Heart right ventricle (tissue), 16 donors: ENCODE results near the gene RAMP1. TPM values are rescaled to one million over a fixed set of nuclear protein-coding genes. Genes with fewer than 3 reads are reported as not detected.
"Not testable (repeated sequence)": the region's sequence is repeated elsewhere in the genome, so short reads cannot be mapped to it uniquely, and the experiment has no call there.

ENCODE experiments used
- ATAC-seq, 8 donors: fragments of 200-7000 bp; cut with Tn5 transposase; one replicate each; pipeline ENCODE4 v1.9.1; 2020; ENCODE audit warnings: mild to moderate bottlenecking in 8 of 8, moderate library complexity in 8 of 8, moderate number of reproducible peaks in 1 of 8
- DNase-seq, 2 donors: peaks; one replicate each; pipeline ENCODE4 v3.0.0-alpha.2; 2020
- H3K27ac ChIP-seq, 10 donors: fragments of 200-600 bp; sonication (generic) in 2 of 10; one replicate each; pipeline versions ENCODE4 v1.5.0 to v1.8.0; 2020 to 2022; ENCODE audit warnings: mild to moderate bottlenecking in 3 of 10
- H3K27me3 ChIP-seq, 7 donors: fragments of 200-600 bp; one replicate each; pipeline ENCODE4 v1.8.0; 2021 to 2022; ENCODE audit warnings: mild to moderate bottlenecking in 2 of 7
- H3K36me3 ChIP-seq, 9 donors: fragments of 200-600 bp; sonication (generic) in 1 of 9; one replicate each; pipeline versions ENCODE4 v1.5.0 to v1.8.0; 2020 to 2022; ENCODE audit warnings: mild to moderate bottlenecking in 2 of 9
- H3K4me1 ChIP-seq, 9 donors: fragments of 200-600 bp; sonication (generic) in 1 of 9; one replicate each; pipeline versions ENCODE4 v1.5.0 to v1.8.0; 2020 to 2022; ENCODE audit warnings: mild to moderate bottlenecking in 4 of 9
- H3K4me3 ChIP-seq, 10 donors: fragments of 200-600 bp; sonication (generic) in 2 of 10; one replicate each; pipeline versions ENCODE4 v1.5.0 to v1.8.0; 2020 to 2022; ENCODE audit warnings: mild to moderate bottlenecking in 7 of 10, moderate library complexity in 2 of 10
- H3K9me3 ChIP-seq, 11 donors: fragments of 200-600 bp in 10 of 11; sonication (generic) in 2 of 11; one replicate each; pipeline versions ENCODE4 v1.5.0 to v1.8.0; 2013 to 2022; ENCODE audit warnings: mild to moderate bottlenecking in 2 of 11, control low read depth in 1 of 11, moderate library complexity in 1 of 11
- CTCF ChIP-seq, 9 donors: fragments of 200-600 bp; sonication (generic) in 2 of 9; IDR thresholded peaks; one replicate each; pipeline versions ENCODE4 v1.5.0 to v1.8.0; 2021 to 2022; ENCODE audit warnings: antibody characterized with exemption in 9 of 9, mild to moderate bottlenecking in 5 of 9, moderate library complexity in 1 of 9
- WGBS, 2 donors: extraction: QIAGEN DNeasy Blood & Tissue Kit; methylation state at CpG; one replicate each; pipeline ENCODE4 v1.1.7; 2013; ENCODE audit warnings: inconsistent platforms in 1 of 2; 5-methylcytosine and 5-hydroxymethylcytosine counted together
- intact Hi-C, 10 donors: fragments of 100-400 bp; cut with DNase I; formaldehyde crosslinking; loops; one replicate each; pipeline versions ENCODE4 v1.11.1 to v1.14.2; 2022
- polyA plus RNA-seq, 2 donors: library from polyadenylated mRNA; stranded (reverse); fragments of 200-250 nt; gene quantifications; one replicate each; pipeline ENCODE4 v1.2.3, GENCODE V29; 2013
- total RNA-seq, 10 donors: library from RNA; stranded (reverse); fragmentation: NEBNext Ultra II Directional in 3 of 10; extraction: Animal tissue kit (Norgen Biotek cat#: 25700) in 3 of 10; gene quantifications; one replicate each; pipeline versions ENCODE4 v1.2.1 to v1.2.4, GENCODE V29; 2021 to 2023
- donor health status: Arrhythmogenic right ventricular cardiomyopathy.
- donor health status: ischemic (EF 13 %, LVEDD 7.1; RV severe dilation, severe dysfunction).
- donor health status: healthy with polysubstance abuse.
- donor health status: DM: no; HTN: yes; CAD: no.
- donor health status: DM: no; HTN: no; CAD: no.
- donor health status: ischemic (EF 25% LVEDD 6.9; RV normal size, moderate dysfunction).
- donor health status: ischemic (EF 25% LVEDD 5.7; RV mildly dilated, moderate dysfunction).
- donor health status: healthy.
- donor health status: DM: yes; HTN: yes; CAD: no.
- donor health status: Ischemic cardiomyopathy.
- donor health status: ischemic (EF 35%, LVEDD 5.7; RV mildly dilated, moderate dysfunction).
- donor health status: nonischemic (EF 11% LVEDD 7.7; RV severe dilation, severe dysfunction).
- donor health status: DM: yes; HTN: yes; CAD: no.
- donor health status: PGD.
- donor health status: ischemic (EF 29% LVEDD 5.4; RV normal size, mild dysfunction).
- donor health status: nonischemic (EF 23%, LVEDD 6.1; RV moderate dilation, normal function).

Gene RAMP1
- total and polyA plus RNA-seq, 12 donors, result 52.7 to 1,549 (median 178) TPM

- ATAC-seq, result no peak
- TF ChIP-seq CTCF (IDR thresholded peaks at IDR 0.05), result no peak
- DNase-seq, result no peak
- intact Hi-C loops, result no loop called here
- no peak overlapping the region for H3K4me3 ChIP-seq
- H3K9me3 ChIP-seq, result peaks cover 0 to 22% (median 10%) of the 10 kb centered on the region in 11 donors
- H3K27me3 ChIP-seq, result no peaks in the 10 kb centered on the region
- no peaks in the 10 kb centered on the region for H3K36me3 ChIP-seq
- peaks cover 0 to 14% (median 10%) of the 10 kb centered on the region in 9 donors for H3K4me1 ChIP-seq
- 72 to 79% methylated on average over 4 of the region's 4 CpGs for WGBS, 2 donors
- H3K27ac ChIP-seq, result no peak overlapping the region
Measured at GRCh38 chr2:237944302-237944701, 84.9 kb downstream of the RAMP1 start.

- H3K4me3 ChIP-seq, result no peak overlapping the region
Measured at GRCh38 chr2:237946423-237946822, 87.0 kb downstream of the RAMP1 start.

GRCh38 chr2:237951354-237951753 is 91.9 kb downstream of the RAMP1 start:
- H3K27ac ChIP-seq, H3K36me3 ChIP-seq, ATAC-seq, DNase-seq, H3K4me3 ChIP-seq, H3K4me1 ChIP-seq, H3K9me3 ChIP-seq: not testable (repeated sequence)
- 73 to 77% methylated on average over 4 of the region's 4 CpGs for WGBS, 2 donors
- intact Hi-C loops, result loop anchor here in 1 of 10 donors (10.0 kb wide), 1 partner anchor 97 kb away; the partner anchor contains the start of gene RAMP1
- H3K27me3 ChIP-seq, result peaks cover 0 to 38% (median 21%) of the 10 kb centered on the region in 7 donors

More at GRCh38 chr2:237946423-237946822, 87.0 kb downstream of the RAMP1 start:
- intact Hi-C loops, result no loop called here
- Histone ChIP-seq H3K36me3 (no peaks in the 10 kb centered on the region), H3K27ac (no peak overlapping the region), H3K4me1 (peaks cover 0 to 14% (median 10%) of the 10 kb centered on the region in 9 donors), H3K9me3 (peaks cover 0 to 22% (median 10%) of the 10 kb centered on the region in 11 donors), H3K27me3 (peaks cover 0 to 8% (median 0%) of the 10 kb centered on the region in 7 donors)
- TF ChIP-seq CTCF (IDR thresholded peaks at IDR 0.05), result no peak
- no peak for DNase-seq
- WGBS, 2 donors, result 36 to 62% methylated on average over 1 of the region's 1 CpG
- no peak for ATAC-seq

- Histone ChIP-seq H3K4me1 (peaks cover 0 to 11% (median 7%) of the 10 kb centered on the region in 9 donors), H3K4me3 (no peak overlapping the region), H3K9me3 (peaks cover 0 to under 1% (median 0%) of the 10 kb centered on the region in 11 donors), H3K27ac (no peak overlapping the region), H3K27me3 (peaks cover 0 to 43% (median 26%) of the 10 kb centered on the region in 7 donors), H3K36me3 (no peaks in the 10 kb centered on the region)
- WGBS, 2 donors, result 83 to 86% methylated on average over 3 of the region's 3 CpGs
- intact Hi-C loops, result loop anchor here in 1 of 10 donors (10.0 kb wide), 1 partner anchor 97 kb away; the partner anchor contains the start of gene RAMP1
- DNase-seq (no peak), ATAC-seq (no peak)
- TF ChIP-seq CTCF (IDR thresholded peaks at IDR 0.05), result no peak
Measured at GRCh38 chr2:237951878-237952277, 92.5 kb downstream of the RAMP1 start.

- peaks cover 0 to 11% (median 7%) of the 10 kb centered on the region in 9 donors for H3K4me1 ChIP-seq
- H3K27ac ChIP-seq, result no peak overlapping the region
- H3K27me3 ChIP-seq, result peaks cover 0 to 43% (median 26%) of the 10 kb centered on the region in 7 donors
- no peaks in the 10 kb centered on the region for H3K36me3 ChIP-seq
- no peak for ATAC-seq
- WGBS, 2 donors, result 84 to 90% methylated on average over 2 of the region's 2 CpGs
- H3K4me3 ChIP-seq, result no peak overlapping the region
- no peaks in the 10 kb centered on the region for H3K9me3 ChIP-seq
- intact Hi-C loops, result loop anchor here in 1 of 10 donors (10.0 kb wide), 1 partner anchor 98 kb away; the partner anchor contains the start of gene RAMP1
- no peak for TF ChIP-seq CTCF (IDR thresholded peaks at IDR 0.05)
- DNase-seq, result no peak
Measured at GRCh38 chr2:237952851-237953250, 93.4 kb downstream of the RAMP1 start.
